Lung microvascular endothelial cell (primary cell): ENCODE data around the gene SSBP2. TPM values are rescaled to one million over a fixed set of nuclear protein-coding genes. Genes with fewer than 3 reads are reported as not detected.

Experiments
- DNase-seq, 2 donors: peaks; one replicate each; pipeline versions ENCODE4 v3.0.0 to v3.0.0-alpha.2; 2010; ENCODE audit warnings: low read depth in 2 of 2
- total RNA-seq: library from RNA; depleted of rRNA; stranded (reverse); fragments of >200 nt; gene quantifications from 2 replicates; pipeline ENCODE4 v1.2.1, GENCODE V29; 2014

The SSBP2 gene
- total RNA-seq, 1 donor from 2014 or later = 11.9 TPM

DNA sequence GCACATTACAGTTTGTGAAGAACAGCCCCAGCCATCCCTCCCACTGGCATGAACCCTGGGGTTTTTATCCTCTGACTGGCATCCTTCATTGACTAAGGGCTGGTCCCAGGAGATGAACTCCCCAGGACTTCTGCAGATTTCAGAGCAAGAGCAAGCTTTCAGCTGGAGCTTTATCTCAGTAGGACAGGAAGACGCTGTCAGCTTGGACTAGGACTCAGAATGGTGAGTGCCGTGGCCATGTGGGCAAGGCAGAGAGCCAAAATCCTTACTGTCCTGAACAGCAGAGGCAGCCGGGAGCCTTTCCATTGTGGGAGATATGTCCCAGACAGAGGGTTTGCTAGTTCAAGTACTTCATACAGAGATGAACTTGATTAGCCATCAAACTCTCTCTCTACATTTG, 353.7 kb downstream of the SSBP2 start:
- peak; percentile 20 to 21 for DNase-seq

DNA sequence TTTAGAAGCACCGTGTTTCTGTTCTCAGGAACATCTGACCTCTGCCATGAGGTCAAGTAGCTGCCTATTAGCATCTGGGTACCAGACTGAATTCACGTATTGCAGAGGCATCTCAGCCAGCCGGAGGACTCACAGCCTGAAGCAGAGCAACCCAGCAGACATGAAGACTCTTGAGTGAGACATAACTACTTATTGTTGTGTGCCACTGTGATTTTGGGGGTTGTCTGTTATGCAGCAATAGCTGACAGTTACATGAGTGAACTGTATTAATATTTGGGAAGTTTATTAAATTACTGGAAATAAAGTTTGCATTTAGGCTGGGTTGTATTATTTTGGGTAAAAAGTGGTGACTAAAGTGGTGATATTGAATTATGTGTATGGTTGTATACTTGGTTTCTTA, 355.6 kb downstream of the SSBP2 start:
- no peak for DNase-seq

DNA sequence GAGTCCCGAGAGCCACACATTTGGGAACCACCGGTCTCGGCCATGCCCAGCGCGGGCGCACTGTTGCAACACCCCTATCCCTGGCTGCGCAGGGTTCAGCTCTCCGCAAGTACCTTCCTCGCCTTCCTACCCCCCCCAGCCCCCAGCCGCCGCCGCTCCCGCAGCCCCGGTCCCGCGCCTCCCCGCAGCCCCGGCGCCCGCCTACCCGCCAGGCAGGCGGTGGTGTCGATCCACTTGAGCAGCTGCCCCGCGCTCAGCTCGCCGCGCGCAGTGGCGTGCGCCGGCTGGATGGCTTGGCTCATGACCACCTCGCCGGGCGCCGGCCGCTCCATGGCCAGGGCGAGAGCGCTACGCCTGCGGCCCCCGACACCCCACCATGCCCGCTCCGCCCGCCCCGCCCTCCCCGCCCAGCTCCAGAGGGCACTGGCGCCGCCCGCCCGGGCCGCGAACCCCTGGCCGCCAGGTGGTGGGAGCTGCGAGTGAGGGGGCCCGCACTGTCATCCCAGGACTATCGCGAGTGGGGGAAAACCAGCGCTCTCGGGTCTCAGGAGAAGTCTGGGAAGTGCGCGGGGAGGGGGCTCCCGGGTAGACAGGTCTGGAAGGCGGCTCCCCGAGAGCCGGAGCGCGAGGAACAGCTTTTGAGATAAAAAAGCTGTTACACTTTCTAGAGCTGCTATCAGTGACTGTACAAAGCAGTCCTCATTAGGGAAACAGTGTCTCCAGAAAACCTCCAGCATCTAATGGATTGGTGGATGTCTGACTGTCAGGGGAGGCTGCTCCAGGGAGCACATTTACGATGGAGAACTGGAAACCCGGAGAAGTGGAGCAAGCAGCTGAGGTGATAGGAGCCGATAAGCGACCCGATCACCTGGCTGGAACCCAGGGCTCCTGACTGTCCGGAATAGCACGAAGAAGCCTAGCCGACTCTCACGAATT, 356.8 kb downstream of the SSBP2 start, which contains the start of gene ACOT12:
Gene ACOT12 (minus strand): TSS at position 352 of the 936 bp plus-strand sequence. CDS start 20 bp downstream, at position 332.
- DNase-seq = peak in 1 of 2 donors; percentile 40

DNA sequence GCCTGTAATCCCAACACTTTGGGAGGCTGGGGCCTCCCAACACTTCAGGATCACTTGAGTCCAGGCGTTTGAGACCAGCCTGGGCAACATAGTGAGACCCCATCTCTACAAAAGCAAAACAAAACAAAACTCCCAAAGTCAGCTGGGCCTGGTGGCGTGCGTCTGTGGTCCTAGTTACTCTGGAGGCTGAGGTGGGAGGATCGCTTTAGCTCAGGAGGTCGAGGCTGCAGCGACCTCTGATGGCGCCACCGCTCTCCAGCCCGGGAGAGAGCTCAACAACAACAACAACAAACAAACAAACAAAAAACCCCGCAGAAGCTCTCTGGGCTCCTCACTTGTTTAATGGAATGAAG, 357.5 kb downstream of the SSBP2 start:
- no peak for DNase-seq

- DNase-seq = no peak
Measured at GRCh38 chr5:81389025-81389424, 361.9 kb downstream of the SSBP2 start.

- DNase-seq = no peak
Measured at GRCh38 chr5:81388169-81388568, 362.7 kb downstream of the SSBP2 start.

DNA sequence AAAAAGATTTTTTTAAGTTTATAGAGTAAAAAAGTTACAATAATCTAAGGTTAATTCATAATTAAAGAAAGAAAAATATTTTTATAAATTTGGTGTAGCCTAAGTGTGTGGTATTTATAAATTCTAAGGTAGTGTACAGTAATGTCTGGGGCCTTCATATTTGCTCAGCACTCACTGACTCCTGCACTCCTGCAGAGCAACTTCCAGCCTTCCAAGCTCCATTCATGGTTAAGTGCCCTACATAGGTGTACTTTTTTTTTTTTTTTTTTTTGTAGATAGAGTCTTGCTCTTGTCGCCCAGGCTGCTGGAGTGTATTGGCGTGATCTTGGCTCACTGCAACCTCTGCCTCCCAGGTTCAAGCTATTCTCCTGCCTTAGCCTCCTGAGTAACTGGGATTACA, 367.0 kb downstream of the SSBP2 start:
- no peak for DNase-seq

DNA sequence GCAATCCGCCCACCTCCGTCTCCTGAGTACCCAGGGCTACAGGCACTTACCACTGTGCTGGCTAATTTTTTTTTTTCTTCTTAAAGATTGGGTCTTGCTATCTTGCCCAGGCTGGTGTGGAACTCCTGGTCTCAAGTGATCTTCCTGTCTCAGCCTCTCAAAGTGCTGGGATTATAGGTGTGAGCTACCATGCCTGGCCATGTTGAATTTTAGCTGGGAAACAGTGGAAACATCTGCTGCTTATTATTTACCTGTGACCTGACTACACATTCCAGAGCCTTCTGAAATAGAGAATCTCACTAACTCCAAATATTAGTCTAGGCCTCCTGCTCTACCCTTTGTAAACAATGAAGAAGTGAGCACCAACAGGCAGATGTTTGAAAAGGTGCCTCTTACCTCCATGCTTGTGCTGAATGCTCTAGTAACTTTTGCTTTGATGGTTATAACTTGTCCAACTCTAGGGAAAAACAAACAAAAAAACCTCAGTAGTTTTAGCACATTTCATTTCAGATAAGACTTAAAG, 379.5 kb downstream of the SSBP2 start:
- DNase-seq = no peak

DNA sequence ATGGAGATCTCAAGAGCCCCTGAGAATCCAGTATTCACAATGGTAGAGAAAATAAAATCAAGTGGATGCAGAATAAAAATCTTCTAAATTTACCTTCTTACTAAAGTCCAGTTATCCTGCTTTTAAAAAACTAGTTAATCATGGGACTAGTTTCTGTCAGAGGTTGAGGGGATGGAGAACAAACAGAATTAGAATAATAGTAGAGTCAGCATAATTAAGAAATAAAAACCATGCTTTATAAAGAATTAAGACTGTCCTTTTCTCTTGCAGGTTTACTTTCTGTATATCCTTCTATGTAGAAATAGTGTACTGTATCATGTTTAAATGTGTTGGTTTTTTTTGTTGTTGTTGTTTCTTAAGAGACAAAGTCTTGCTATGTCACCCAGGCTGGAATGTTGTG, 380.0 kb downstream of the SSBP2 start:
- DNase-seq = no peak

- DNase-seq = no peak
Measured at GRCh38 chr5:81365541-81365940, 385.4 kb downstream of the SSBP2 start.

DNA sequence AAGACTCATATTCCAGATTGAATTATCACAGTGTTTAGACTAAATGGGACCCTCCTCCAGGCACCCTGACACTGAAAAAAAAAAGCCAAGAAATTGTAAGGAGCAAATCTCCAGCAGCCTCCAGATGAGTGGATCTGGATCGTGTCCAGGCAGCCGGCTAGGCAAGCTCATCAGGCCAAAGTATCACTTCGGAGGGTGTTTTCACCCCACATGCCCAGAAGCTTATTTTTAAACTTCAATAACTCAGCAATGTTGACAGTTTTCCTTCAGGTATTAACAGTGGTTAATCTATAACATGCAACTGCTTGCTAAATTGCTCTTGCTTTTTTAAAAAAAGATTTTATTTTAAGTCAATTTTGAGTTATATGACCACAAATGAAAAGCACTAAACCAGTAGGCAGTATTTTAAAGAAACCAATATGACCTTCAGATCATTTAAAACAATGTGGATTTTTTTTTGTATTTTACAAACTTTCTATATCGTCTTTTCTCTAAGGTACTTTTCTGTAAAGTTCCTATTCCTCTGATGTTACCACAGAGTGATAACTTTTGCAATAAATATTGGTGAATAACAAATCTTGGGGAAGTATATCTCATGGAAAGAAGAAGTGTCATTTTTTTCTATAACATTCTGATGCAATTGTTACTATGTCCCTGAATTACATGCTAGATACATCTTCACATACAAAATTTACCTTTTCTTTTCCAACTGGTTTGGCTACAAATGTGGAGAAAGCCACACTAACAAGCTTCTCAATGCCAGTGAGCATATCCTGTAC, 387.6 kb downstream of the SSBP2 start:
- DNase-seq = no peak

Other genes starting within 250 kb of the SSBP2 start
- 3.5 and 5.8 TPM in 2 replicates for gene ATG10, start 220.9 kb upstream of the SSBP2 start, total RNA-seq